NCI-H1105 (cell line): Measurements from ENCODE around the gene ITGB3BP.
"Not testable (repeated sequence)": the region's sequence is repeated elsewhere in the genome, so short reads cannot be mapped to it uniquely, and the experiment has no call there.

ENCODE experiments used
- DNase-seq: peaks from one replicate; lab custom pipeline; 2025; lab: John Stamatoyannopoulos, UW

The ITGB3BP gene, protein sequence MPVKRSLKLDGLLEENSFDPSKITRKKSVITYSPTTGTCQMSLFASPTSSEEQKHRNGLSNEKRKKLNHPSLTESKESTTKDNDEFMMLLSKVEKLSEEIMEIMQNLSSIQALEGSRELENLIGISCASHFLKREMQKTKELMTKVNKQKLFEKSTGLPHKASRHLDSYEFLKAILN

DNA sequence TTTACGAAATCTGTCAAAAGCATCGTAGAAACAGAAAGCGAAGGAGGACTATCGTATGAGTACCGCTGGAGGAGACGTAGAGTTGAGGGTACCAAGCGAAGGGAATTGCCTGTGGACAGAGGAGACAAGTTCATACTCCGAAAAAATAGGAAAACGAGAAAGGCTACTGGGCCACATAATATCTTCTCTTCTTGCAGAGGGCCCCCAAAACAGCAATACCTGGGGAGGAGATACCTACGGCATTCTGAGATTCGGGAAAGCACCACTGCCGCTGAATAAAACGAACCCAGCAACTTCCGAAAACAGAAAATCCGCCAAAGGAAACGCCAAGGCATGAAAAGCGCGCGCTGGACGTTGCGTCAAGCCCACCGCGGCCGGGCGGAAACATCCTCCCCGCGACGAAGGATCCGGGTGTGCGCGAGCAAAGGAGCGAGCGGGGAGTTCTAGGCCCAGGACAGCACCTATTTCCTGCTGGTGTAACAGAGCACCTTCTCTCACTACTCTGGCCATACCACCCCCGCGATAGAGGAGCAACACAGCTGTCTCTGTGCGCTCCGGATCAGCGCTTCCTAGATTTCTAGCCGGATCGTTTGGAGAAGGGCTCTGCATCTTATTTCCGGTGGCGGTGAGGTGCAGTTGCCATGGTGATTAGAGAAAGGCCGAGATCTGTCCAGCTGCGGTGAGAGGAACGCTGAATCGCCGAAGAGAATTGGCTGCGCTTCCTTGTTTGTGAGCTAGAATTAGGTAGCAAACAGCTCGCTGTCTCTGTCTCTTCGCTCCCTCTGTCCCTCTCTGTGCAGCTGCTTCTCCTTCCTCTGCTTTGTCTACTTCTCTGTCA lies at the start of gene ITGB3BP, which contains the start of gene EFCAB7:
Gene ITGB3BP, minus strand, starts transcription at position 335 of the 838 bp plus-strand sequence. Its CDS starts 92 bp downstream, at position 243.
Gene EFCAB7, plus strand, starts transcription at position 635 of the 838 bp plus-strand sequence. CDS start 2,048 bp downstream, outside the sequence.
- DNase-seq: peak; percentile 96

GRCh38 chr1:63572686-63573085 lies 49.7 kb upstream of the ITGB3BP start:
- DNase-seq: not testable (repeated sequence)

- no peak for DNase-seq
These were observed 46.8 kb upstream of the ITGB3BP start for GRCh38 chr1:63569640-63570316.

DNA sequence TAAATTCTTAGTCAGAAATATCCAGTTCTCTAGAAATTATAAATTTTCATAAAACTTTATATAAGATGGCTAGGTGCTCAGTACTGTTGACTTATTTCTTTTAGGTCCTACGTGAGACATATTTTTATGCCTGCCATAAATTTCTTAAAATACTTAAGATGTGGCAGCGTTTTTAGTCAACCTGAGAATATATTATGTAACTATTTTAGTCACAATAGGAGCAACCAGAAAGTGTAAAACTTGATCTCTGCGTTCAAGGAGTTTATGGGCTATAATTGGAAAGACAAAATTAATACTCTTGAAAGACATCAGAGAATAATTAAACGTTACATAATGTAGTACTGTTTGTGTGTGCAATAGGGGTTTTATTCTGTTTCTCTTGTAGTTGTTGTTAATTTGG lies 46.0 kb upstream of the ITGB3BP start:
- DNase-seq: no peak

DNA sequence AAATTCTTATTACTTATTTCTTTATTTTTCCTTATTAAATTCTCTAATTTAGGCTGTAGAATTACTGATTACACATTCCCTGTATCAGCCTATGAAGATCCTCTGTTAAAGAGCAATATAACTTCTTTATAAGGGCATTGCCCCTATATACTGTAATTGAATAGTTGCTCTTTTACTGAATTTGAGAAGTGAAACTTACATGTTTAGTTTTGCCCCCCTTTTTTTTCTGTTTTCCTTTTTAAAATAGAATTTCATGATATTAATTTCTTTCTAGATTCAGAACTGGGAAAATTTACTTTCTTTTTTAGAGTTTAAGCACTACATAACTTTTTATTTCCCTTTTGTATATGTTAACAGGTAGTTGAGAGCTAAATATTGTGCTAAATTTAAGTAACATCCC lies 40.7 kb upstream of the ITGB3BP start:
- no peak for DNase-seq

DNA sequence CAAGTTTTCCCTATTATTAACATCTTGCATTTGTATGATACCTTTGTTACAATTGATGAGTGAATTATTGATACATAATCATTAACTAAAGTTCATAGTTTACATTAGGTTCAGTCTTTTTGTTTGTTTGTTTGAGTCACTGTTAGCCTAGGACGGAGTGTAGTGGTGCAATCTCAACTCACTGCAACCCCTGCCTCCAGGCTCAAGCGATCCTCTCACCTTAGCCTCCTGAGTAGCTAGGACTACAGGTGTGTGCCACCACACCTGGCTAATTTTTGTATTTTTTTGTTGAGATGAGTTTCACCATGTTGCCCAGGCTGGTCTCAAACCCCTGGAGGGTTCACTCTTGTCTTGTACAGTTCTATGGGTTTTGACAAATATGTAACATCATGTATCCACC lies 36.3 kb upstream of the ITGB3BP start:
- no peak for DNase-seq

- DNase-seq: peak; percentile 2
These were observed 34.5 kb upstream of the ITGB3BP start for GRCh38 chr1:63557365-63557987.

GRCh38 chr1:63555480-63555879 lies 32.5 kb upstream of the ITGB3BP start:
- no peak for DNase-seq

DNA sequence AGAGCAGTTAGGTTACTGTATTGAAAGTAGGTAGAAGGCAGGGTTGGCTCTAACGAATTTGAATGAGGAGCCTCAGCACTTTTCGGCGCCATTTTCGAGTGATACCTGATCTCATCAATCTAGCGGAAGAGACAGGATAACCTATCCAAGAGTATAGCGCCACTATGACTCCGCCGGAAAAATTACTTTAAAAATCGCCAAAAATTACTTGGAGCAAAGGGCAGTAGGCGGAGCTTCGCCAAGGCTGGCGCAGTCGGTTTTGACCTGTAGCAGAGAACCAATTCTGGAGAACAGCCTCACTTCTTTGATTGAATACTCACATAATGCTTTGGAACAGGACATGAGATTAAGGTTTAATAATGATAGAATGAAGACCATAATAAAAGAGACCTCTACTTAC lies 25.9 kb upstream of the ITGB3BP start:
- no peak for DNase-seq

DNA sequence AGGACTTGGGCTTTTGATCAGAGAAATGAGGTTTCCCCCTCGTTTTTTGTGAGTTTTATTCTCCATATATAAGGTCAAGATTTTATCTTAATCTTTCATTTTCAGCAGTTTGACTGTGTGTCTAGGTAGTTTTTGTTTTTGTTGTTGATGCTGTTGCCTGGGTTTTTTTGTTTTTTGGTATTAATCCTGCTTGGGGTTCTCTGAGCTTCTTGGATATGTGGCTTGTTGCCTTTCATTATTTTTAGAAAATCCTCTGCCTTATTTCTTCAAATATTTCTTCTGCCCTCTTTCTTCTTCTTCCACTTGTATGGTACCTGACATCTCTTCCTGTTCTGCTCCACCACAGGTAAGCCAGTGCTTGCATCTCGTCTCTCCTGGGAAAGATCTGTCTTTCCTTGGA lies 25.3 kb upstream of the ITGB3BP start:
- no peak for DNase-seq

GRCh38 chr1:63547621-63548294 lies 24.7 kb upstream of the ITGB3BP start:
- no peak for DNase-seq

GRCh38 chr1:63545780-63546179 lies 22.8 kb upstream of the ITGB3BP start:
- DNase-seq: no peak

- DNase-seq: no peak
These were observed 14.9 kb upstream of the ITGB3BP start for GRCh38 chr1:63537940-63538339.

GRCh38 chr1:63537006-63537405 lies 14.0 kb upstream of the ITGB3BP start:
- no peak for DNase-seq

GRCh38 chr1:63534406-63534805 lies 11.4 kb upstream of the ITGB3BP start:
- no peak for DNase-seq

GRCh38 chr1:63533931-63534330 lies 10.9 kb upstream of the ITGB3BP start:
- DNase-seq: no peak

- DNase-seq: no peak
These were observed 9.7 kb upstream of the ITGB3BP start for GRCh38 chr1:63532727-63533126.

- no peak for DNase-seq
These were observed 1.2 kb upstream of the ITGB3BP start for GRCh38 chr1:63524201-63524600.

- peak; percentile 42 for DNase-seq
These were observed 713 bp upstream of the ITGB3BP start for GRCh38 chr1:63523738-63524137.

- DNase-seq: no peak
These were observed 6.4 kb downstream of the ITGB3BP start for GRCh38 chr1:63516629-63517028.

GRCh38 chr1:63512584-63512983 lies 10.4 kb downstream of the ITGB3BP start:
- no peak for DNase-seq

DNA sequence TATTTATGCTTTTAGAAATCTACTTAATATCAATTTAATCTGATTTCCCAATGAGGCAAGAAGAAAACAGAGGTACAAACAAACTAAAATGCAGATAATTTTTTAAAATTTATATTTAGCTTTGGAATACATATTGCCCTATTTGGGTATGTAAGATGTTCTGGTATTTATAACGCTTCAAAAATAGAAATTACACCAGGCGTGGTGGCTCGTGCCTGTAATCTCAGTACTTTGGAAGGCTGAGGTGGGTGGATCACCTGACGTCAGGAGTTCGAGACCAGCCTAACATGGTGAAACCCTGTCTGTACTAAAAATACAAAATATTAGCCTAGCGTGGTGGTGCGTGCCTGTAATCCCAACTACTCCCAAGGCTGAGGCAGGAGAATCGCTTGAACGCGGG lies 13.3 kb downstream of the ITGB3BP start:
- DNase-seq: no peak
